GM18861 (cell line): ENCODE data around the gene SH3PXD2A.
"Not testable (repeated sequence)": the region's sequence is repeated elsewhere in the genome, so short reads cannot be mapped to it uniquely, and the experiment has no call there.

Experiments used
- ATAC-seq: cut with Tn5 transposase; IDR thresholded peaks from one replicate; pipeline ENCODE4 v1.9.1; 2021; ENCODE audit not compliant: unreplicated experiment

Gene SH3PXD2A

GRCh38 chr10:103814626-103815370 is 40.6 kb downstream of the SH3PXD2A start:
- ATAC-seq = no peak

GRCh38 chr10:103814105-103814504 is 41.3 kb downstream of the SH3PXD2A start:
- ATAC-seq = no peak

DNA sequence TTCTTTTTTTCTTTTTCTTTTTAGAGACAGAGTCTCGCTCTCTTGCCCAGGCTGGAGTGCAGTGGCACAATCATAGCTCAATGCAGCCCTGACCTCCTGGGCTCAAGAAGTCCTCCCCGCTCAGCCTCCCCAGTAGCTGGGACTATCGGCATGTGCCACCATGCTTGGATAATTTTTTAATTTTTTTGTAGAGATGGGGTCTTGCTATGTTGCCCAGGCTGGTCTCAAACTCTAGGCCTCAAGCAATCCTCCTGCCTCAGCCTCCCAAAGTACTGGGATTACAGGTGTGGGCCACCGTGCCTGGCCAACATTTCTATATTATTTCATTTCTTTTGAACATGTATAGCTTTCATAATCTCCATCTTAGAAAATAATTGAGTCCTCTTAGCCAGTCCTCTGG is 42.1 kb downstream of the SH3PXD2A start:
- ATAC-seq = not testable (repeated sequence)

GRCh38 chr10:103812432-103812831 is 42.9 kb downstream of the SH3PXD2A start:
- no peak for ATAC-seq

DNA sequence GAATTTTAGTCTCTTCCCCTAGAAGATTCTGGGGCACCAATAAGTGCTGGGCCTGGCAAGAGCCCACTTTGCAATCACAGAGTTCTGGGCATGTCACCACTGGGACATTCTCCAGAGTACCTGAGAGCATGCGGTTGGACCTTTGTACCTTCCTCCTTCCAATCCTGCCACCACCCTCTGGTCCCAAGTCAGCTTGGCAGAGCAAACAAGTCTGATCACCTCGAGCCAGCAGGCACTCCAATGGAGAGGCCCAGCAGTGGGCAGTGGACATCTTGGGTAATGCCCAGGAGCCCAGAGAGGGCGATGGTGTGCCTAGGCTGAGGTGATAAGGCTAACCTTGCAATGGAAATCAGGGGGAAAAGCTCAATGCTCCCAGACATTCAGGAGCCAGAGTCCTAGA is 43.4 kb downstream of the SH3PXD2A start:
- ATAC-seq = no peak

GRCh38 chr10:103811463-103811862 is 43.9 kb downstream of the SH3PXD2A start:
- ATAC-seq = no peak

DNA sequence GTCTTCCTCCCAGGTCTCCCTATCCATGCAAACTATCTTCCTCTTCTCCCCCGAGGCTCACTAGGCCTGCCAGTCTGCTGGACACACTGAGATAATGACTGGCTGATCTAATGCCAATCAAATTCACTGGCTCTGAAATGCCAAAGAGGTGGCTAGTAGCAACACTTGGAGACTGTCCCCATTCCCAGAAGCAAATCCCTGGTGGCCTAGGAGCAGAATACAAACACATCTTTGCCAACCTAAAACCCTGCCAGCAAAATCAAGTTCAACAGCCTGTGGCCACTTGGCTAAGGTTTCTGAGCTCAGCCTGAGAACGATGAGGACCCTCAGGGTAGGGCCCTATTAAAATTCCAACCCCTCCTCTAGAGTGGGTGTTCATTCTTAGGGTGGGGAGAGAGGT is 46.6 kb downstream of the SH3PXD2A start:
- no peak for ATAC-seq

DNA sequence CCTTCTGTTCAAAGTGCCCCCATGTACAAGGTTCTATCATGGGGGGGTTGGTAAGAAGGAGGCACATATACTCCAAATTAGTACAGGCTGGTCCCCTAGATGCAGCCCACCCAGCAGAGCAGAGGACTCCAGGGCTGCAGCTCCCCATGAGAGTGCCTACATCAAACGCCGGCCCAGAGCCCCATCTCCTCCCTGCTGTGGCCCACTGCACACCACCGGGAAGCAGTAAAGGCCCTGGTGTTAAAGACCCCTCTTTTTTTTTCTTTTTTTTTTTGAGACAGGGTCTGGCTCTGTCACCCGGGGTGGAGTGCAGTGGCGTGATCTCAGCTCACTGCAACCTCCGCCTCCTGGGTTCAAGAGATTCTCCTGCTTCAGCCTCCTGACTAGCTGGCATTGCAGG is 47.4 kb downstream of the SH3PXD2A start:
- ATAC-seq = no peak

DNA sequence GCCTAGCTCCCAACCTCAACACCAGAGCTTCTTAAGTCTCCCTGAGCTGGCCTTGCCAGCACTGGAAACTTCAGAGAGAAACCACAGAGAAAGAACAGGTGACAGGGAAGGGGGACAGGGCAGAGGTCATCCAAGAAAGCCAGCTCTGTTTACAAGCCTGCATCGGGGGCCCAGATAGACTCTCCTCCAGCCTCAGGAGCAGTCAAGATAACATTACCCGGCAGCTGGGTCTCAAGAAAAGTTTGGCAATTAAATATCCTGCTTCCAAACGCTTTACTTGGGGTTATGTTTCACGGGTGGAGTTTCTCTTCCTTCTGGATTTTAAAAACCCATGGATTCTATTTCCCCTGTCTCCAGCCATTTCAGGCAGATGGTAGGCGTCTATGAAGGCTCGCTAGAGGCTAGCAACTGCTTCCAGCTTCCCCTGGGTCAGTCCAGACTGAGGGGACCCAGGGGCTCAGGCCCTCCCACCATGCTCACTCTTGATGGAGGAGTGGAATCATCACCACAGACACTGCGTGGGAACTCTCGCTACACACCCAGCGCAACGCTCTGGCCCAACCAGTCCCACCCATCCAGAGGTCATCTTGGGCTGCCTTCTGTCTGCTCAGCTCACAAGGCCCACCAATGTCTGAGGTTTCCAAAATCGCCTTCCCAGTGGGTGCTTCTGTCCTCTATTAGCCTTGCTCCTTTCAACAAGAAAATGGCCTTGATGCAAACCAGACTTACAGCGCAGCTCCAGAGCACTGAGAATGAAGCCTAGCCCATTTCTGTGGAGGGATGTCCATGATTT is 48.8 kb downstream of the SH3PXD2A start:
- no peak for ATAC-seq

GRCh38 chr10:103805781-103806180 is 49.6 kb downstream of the SH3PXD2A start:
- no peak for ATAC-seq

DNA sequence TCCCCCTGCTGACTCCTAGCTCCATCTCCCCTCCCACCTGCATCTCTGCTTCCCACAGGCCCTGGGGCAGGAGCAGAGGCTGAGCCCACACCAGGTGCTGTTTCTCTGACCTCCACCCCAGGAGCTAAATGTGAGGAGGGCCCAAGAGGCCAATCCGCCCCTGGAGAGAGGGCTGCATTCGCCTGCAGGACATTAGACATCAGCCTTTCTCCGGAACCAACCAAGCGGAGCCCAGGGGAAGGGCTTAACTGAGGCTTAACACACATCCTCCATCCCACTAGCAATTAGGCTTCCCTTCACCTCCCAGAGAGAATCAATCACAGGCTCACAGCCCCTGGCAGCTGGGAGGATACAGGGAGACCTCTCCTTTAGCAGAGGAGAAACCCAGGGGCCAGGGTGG is 50.5 kb downstream of the SH3PXD2A start:
- ATAC-seq = no peak

DNA sequence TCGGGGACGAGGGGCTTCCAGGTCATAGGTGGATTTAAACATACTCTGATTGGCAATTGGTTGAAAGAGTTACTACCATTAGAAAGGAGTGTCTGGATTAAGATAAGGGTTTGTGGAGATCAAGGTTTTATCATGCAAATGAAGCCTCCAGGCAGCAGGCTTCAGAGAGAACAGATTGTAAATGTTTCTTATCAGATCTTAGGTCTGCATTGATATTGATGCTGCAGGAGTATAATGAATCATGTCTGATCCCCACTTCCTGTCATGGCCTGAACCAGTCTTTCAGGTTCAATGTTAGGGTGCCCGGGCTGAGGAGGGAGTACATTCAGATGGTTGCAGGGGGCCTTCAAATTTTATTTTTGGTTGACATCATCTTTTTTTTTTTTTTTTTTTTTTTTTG is 51.4 kb downstream of the SH3PXD2A start:
- no peak for ATAC-seq

GRCh38 chr10:103802637-103803353 is 52.6 kb downstream of the SH3PXD2A start:
- ATAC-seq = no peak

GRCh38 chr10:103802081-103802480 is 53.3 kb downstream of the SH3PXD2A start:
- no peak for ATAC-seq

DNA sequence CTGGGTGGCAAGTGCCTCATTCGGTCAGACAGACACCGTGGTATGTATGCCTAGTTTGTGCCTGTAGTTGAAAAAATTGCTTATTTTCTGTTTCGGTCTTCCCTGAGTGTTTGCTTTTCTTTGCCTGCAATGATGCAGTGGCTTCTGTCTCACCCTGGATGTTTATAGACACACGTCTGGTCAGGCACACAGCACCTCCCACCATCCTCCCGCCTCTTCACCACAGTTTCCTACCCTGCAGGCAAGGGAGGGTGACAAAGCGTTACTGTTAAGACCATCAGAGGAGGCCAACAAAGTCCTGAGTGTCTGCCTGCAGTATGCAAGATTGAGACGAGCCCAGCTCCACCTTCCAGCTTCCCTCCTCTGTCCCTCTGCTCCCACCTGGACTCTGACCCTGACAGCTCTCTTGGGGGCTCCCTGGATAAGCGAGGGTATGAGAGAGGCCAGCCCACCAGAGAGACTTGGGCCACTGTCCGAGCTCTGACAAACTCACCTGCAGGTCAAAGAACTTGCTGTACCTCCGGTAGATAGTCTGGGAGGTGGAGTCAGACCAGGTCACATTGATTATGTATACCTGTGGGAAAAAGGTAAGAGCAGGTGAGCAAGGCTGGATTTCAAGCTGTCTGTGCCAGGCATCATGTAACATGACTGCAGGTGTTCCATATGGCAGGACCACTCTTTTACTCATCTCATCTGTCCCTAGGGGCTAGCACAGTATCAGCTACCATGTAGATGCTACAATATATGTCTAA is 54.4 kb downstream of the SH3PXD2A start:
- ATAC-seq = no peak

DNA sequence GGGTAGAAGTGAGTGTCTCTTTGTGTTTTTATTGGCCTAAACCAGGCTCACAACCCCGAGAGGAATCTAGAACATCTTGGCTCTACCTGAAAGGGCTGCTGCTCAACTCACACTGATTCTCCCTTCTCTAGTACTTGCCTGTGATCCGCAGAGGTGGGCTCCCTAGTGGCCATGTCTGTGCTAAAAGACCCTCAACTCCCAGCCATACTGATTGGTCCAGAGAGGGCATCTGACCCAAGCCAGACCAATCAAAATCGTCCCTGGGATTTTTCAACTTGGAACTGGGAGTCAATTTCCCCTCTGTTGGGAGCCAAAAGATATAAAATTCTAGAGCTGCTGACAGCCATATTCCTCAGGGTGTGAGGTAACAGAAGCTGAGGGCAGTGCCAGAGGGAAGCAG is 55.3 kb downstream of the SH3PXD2A start:
- no peak for ATAC-seq

- no peak for ATAC-seq
These were observed 56.0 kb downstream of the SH3PXD2A start for GRCh38 chr10:103799341-103799740.

DNA sequence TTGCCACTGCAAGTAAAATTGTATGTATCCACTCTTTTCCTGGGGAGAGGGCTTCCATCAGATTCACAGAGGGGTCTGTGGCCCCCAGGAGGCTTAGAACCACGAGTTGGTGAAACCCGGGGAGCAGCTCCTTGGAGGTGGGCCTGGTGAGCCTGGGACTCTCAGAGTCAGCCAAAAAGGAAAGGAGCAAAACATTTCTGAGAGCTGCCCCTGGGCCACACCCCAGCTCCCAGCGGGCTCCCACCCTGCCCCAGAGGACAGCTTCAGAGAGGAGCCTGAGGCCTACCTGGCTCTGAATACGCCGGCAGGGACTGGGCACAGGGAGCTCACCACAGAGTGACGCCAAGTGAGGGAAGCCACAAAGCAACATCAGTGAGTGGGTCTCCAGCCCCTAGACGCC is 56.9 kb downstream of the SH3PXD2A start:
- ATAC-seq = no peak

DNA sequence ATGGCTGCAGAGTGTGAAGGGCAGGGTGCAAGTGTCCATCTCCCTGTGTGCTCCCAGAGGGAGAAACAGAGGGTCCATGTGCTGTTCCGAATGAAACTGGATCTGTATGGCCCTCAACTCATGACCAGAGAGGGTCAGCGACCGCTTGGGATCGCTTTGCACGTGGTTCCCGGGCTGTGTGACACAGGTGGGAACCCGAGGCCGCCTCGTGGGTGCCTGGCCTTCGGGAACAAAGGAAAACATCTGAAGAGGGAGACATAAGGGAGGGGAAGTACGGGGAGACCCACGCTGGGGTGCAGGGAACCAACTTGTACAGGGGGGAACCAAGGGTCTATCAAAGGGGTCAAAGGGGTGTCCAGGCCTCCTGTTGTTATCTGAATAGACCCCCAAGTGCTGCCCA is 57.5 kb downstream of the SH3PXD2A start:
- ATAC-seq = no peak

- no peak for ATAC-seq
These were observed 59.6 kb downstream of the SH3PXD2A start for GRCh38 chr10:103795634-103796270.

GRCh38 chr10:103794996-103795395 is 60.4 kb downstream of the SH3PXD2A start:
- ATAC-seq = no peak
